Measurements from ENCODE around the gene MLXIP. TPM values are rescaled to one million over a fixed set of nuclear protein-coding genes. Genes with fewer than 3 reads are reported as not detected.

Gene MLXIP
- total and polyA plus RNA-seq, 9 of the 15 experiments (the other 6 are each of a cell fraction or from before 2014, with no cell fraction given): 2.2 to 66.3 (median 18.1) TPM

- TF ChIP-seq PHB (CRISPR knock-in tag; IDR thresholded peaks at IDR 0.05) (no peak), HEY1 (CRISPR knock-in tag; IDR thresholded peaks at IDR 0.05; ENCODE audit: borderline replicate concordance) (no peak), MTF1 (CRISPR knock-in tag; IDR thresholded peaks at IDR 0.05; ENCODE audit: borderline replicate concordance) (no peak), HINFP (tag; conservative IDR thresholded peaks at IDR 0.05; ENCODE audit: low read depth) (no peak), TCF3 (CRISPR knock-in tag; IDR thresholded peaks at IDR 0.05) (peak; percentile 45; the same call in 1 of the 2 replicates), POLR2A (conservative IDR thresholded peaks at IDR 0.05) (peak; percentile 63), LEF1 (IDR thresholded peaks at IDR 0.05) (no peak), ARID3A (IDR thresholded peaks at IDR 0.05; ENCODE audit: borderline replicate concordance, low read depth, low read length) (no peak), PHF8 (IDR thresholded peaks at IDR 0.05; ENCODE audit: borderline replicate concordance, low read length) (peak; percentile 83; the same call in 1 of the 2 replicates), COPS2 (conservative IDR thresholded peaks at IDR 0.05) (no peak), TOE1 (IDR thresholded peaks at IDR 0.05; ENCODE audit: borderline replicate concordance) (peak; percentile 32; the same call in 1 of the 2 replicates), TOE1 (CRISPR knock-in tag; IDR thresholded peaks at IDR 0.05; ENCODE audit: borderline replicate concordance, low read depth) (0 out of 2 replicates have a peak, but pooled peaks have one; percentile 21), RFX7 (CRISPR knock-in tag; IDR thresholded peaks at IDR 0.05) (no peak), CBX1 (IDR thresholded peaks at IDR 0.05; ENCODE audit: low read depth) (no peak; the same call in 1 of the 2 replicates), TAF9B (IDR thresholded peaks at IDR 0.05; ENCODE audit: partially characterized antibody) (no peak), ZNF589 (CRISPR knock-in tag; IDR thresholded peaks at IDR 0.05; ENCODE audit: low read depth) (peak; percentile 73; the same call in 1 of the 2 replicates), POLR2H (tag; IDR thresholded peaks at IDR 0.05; ENCODE audit: low read depth) (peak; percentile 48; the same call in 1 of the 2 replicates), ZNF280B (CRISPR knock-in tag; IDR thresholded peaks at IDR 0.05) (no peak), ZBTB33 (CRISPR knock-in tag; IDR thresholded peaks at IDR 0.05) (peak; percentile 42; the same call in 1 of the 2 replicates), ZNF23 (CRISPR knock-in tag; IDR thresholded peaks at IDR 0.05) (no peak), NBN (IDR thresholded peaks at IDR 0.05; ENCODE audit: low read depth) (no peak), PHTF2 (CRISPR knock-in tag; IDR thresholded peaks at IDR 0.05) (0 out of 2 replicates have a peak, but pooled peaks have one; percentile 31)
Measured at GRCh38 chr12:122078141-122079032, at the start of gene MLXIP (continued).

Measured in K562 (cell line).